COLO668 (cell line): ENCODE data around the gene MTHFD2L.

ENCODE experiments used
- DNase-seq: peaks from one replicate; lab custom pipeline; 2025; ENCODE audit not compliant: unreplicated experiment; lab: John Stamatoyannopoulos, UW

MTHFD2L gene

GRCh38 chr4:74294681-74295080, 136.8 kb downstream of the MTHFD2L start:
- no peak for DNase-seq

- no peak for DNase-seq
Measured at GRCh38 chr4:74297539-74297938, 139.6 kb downstream of the MTHFD2L start.

- DNase-seq: no peak
Measured at GRCh38 chr4:74304095-74304625, 146.2 kb downstream of the MTHFD2L start.

DNA sequence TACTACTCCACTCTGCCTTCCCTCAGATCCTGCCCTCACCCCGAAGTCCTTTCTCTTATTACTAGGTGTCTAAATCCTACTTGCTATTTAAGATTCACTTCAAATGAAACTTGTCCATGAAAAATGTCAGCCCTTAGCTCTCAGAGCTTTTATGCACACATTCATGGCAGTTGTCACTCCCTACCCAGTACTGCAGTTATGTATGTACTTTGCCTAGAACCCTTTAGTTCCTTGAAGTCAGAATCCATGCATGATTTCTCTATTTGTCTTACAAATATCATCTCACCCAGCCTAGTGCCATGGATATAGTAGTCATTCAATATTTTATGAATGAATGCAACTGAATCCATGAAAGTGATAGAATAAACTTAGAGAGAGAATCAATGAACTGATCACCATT, 147.1 kb downstream of the MTHFD2L start:
- no peak for DNase-seq

GRCh38 chr4:74307170-74307569, 149.3 kb downstream of the MTHFD2L start:
- DNase-seq: no peak

- DNase-seq: no peak
Measured at GRCh38 chr4:74308215-74308614, 150.3 kb downstream of the MTHFD2L start, which contains the start of gene EPGN. TSS of gene EPGN (plus strand) at chr4:74308470. CDS start at chr4:74308534, 64 bp downstream.

GRCh38 chr4:74309223-74309622, 151.3 kb downstream of the MTHFD2L start:
- no peak for DNase-seq

DNA sequence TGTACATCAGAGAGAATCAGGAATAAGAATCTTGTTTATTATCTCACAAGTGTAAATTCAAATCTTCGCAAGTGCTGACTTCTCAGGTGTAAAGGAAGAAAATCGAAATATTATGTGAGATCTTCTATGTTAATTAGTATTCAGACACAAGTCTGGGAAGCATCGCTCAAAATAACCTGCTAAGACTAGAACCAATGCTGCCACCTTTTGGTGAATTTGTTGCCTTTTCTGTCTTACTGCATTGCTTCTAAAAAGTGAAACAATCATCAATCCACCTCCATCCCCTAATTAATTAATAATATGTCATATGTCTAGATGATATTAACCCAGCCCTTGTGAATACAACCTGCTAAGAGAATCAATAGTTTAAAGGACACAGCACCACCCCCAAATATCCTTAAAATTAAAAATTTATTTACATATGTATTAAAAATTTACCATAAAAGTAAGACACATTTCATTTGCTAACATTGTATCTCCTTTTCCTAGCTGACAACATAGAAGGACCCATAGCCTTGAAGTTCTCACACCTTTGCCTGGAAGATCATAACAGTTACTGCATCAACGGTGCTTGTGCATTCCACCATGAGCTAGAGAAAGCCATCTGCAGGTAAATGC, 153.9 kb downstream of the MTHFD2L start:
- peak; percentile 21 for DNase-seq

DNA sequence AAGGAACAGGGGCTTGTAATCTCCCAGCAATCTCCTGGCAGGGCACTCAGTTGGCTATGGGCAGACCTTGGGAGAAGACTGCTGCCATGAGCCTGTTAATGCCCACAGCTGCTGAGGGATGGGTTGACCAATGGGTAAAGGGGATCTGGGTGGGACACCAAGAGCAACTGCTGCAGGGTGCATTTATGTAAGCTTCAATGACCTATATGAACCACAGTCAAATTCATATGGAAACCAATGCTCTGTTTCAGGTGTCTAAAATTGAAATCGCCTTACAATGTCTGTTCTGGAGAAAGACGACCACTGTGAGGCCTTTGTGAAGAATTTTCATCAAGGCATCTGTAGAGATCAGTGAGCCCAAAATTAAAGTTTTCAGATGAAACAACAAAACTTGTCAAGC, 156.4 kb downstream of the MTHFD2L start:
- no peak for DNase-seq

DNA sequence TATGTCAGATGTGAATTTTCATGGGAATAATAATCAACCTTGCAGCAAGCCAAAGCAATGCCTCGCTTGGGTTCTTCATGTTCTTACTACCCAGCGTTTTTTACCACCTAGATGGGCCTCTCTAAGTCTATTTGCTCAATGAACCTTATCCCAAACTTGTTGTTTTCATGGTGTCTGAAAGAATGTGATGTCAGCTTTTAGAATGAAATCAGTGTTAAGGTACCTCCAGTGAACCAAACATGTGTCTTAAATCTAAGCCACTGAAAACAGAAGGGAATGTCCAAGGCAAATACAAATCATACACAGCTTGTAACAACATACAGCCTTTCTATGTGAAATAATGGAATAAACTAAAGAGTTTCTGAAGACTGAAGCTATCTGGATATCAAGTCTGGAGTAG, 157.0 kb downstream of the MTHFD2L start:
- no peak for DNase-seq

DNA sequence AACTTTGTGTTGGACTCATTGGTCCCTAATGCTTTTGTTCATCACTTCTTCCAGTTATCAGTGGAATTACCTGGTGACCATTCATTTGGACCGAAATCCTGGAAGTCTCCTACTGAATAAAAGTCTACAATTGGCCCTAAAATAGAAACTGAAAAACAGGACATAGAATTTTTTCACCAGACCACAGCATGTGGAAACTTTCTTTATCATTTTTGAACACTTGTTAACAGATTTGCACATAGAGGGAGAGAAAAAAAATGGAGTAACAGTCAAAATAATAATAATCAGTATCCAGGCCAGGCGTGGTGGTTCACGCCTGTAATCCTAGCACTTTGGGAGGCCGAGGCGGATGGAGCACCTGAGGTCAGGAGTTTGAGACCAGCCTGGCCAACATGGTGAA, 157.5 kb downstream of the MTHFD2L start:
- no peak for DNase-seq

GRCh38 chr4:74316397-74316796, 158.5 kb downstream of the MTHFD2L start:
- no peak for DNase-seq

GRCh38 chr4:74317616-74318246, 159.8 kb downstream of the MTHFD2L start:
- DNase-seq: no peak

- no peak for DNase-seq
Measured at GRCh38 chr4:74318276-74318675, 160.4 kb downstream of the MTHFD2L start.

- no peak for DNase-seq
Measured at GRCh38 chr4:74319470-74319869, 161.6 kb downstream of the MTHFD2L start.

GRCh38 chr4:74320559-74321118, 162.7 kb downstream of the MTHFD2L start:
- DNase-seq: peak; percentile 14

- no peak for DNase-seq
Measured at GRCh38 chr4:74322301-74322700, 164.4 kb downstream of the MTHFD2L start.

- no peak for DNase-seq
Measured at GRCh38 chr4:74323663-74324062, 165.7 kb downstream of the MTHFD2L start.

- DNase-seq: no peak
Measured at GRCh38 chr4:74324262-74324661, 166.3 kb downstream of the MTHFD2L start.

- DNase-seq: no peak
Measured at GRCh38 chr4:74325886-74326285, 168.0 kb downstream of the MTHFD2L start.

GRCh38 chr4:74327762-74328161, 169.8 kb downstream of the MTHFD2L start:
- DNase-seq: no peak

- DNase-seq: no peak
Measured at GRCh38 chr4:74328501-74328900, 170.6 kb downstream of the MTHFD2L start.
